K562 (cell line): Measurements from ENCODE around the gene LPIN3. TPM values are rescaled to one million over a fixed set of nuclear protein-coding genes. Genes with fewer than 3 reads are reported as not detected.

ENCODE experiments used
- IRF1 ChIP-seq: sonication (generic); formaldehyde crosslinking; IDR thresholded peaks from 2 replicates; pipeline ENCODE4 v1.8.0; 2022; ENCODE audit warnings: missing genetic modification reagents, mild to moderate bottlenecking, borderline replicate concordance
- MTA3 ChIP-seq: fragments of 450-650 bp; formaldehyde crosslinking; IDR thresholded peaks from 2 replicates; pipeline ENCODE4 v1.6.1; 2017; ENCODE audit warnings: mild to moderate bottlenecking, borderline replicate concordance
- RAD51 ChIP-seq: fragments of 450-650 bp; IDR thresholded peaks from 2 replicates; pipeline ENCODE4 v1.7.1; 2016; ENCODE audit warnings: low read depth, mild to moderate bottlenecking, borderline replicate concordance
- THAP12 ChIP-seq: fragments of 250-450 bp; sonication (Bioruptor Pico); IDR thresholded peaks from 2 replicates; pipeline ENCODE4 v1.9.0; 2021; ENCODE audit warnings: mild to moderate bottlenecking, inconsistent platforms
- ZNF253 ChIP-seq: fragments of 250-450 bp; sonication (Bioruptor Pico); conservative IDR thresholded peaks from 2 replicates; pipeline ENCODE4 v1.6.1; 2021; ENCODE audit warnings: mild to moderate bottlenecking
- ZNF3 ChIP-seq: fragments of 250-450 bp; sonication (Bioruptor Pico); IDR thresholded peaks from 2 replicates; pipeline ENCODE4 v1.5.0; 2021; ENCODE audit warnings: mild to moderate bottlenecking, moderate library complexity
- ZNF668 ChIP-seq: fragments of 250-450 bp; sonication (Bioruptor Pico); IDR thresholded peaks from 2 replicates; pipeline ENCODE4 v1.8.0; 2022; ENCODE audit warnings: mild to moderate bottlenecking, inconsistent platforms
- ZNF780A ChIP-seq: fragments of 250-450 bp; sonication (Bioruptor Pico); IDR thresholded peaks from 2 replicates; pipeline ENCODE4 v1.5.0; 2021; ENCODE audit warnings: mild to moderate bottlenecking
- polyA plus RNA-seq, 8 experiments: library from polyadenylated mRNA; depleted of rRNA in 4 of 8; stranded (reverse) in 5 of 8; unstranded in 3 of 8; fragments of >200 nt; fragmentation: Nextera tagmentation in 2 of 8; fragmentation: Illumina TruSeq in 1 of 8; extraction: Ambion mirVana in 2 of 8; extraction: Trizol in 1 of 8; gene quantifications; 2 replicates each; pipeline versions ENCODE4 v1.2.1 to v1.2.3, GENCODE V29; 2011 to 2014; ENCODE audit warnings: inconsistent platforms in 1 of 8, missing spikeins in 1 of 8
- total RNA-seq, 7 experiments: library from RNA; depleted of rRNA in 6 of 7; stranded (reverse); fragments of >200 nt in 6 of 7; fragmentation: Illumina TruSeq in 2 of 7; extraction: Trizol in 2 of 7; gene quantifications; 2 replicates each; pipeline versions ENCODE4 v1.2.1 to v1.2.3, GENCODE V29; 2011 to 2021; ENCODE audit warnings: low replicate concordance in 1 of 7

LPIN3 gene
- total and polyA plus RNA-seq, 9 of the 15 experiments (the other 6 are each of a cell fraction or from before 2014, with no cell fraction given), result 2.2 to 10.4 (median 5.9) TPM

- TF ChIP-seq THAP12 (no peak), RAD51 (no peak), ZNF668 (no peak), ZNF3 (no peak), IRF1 (CRISPR knock-in tag) (no peak), ZNF253 (CRISPR knock-in tag) (no peak), ZNF780A (CRISPR knock-in tag) (no peak), MTA3 (no peak)
- TF ChIP-seq, all 486 proteins: peak for 0
Measured at GRCh38 chr20:41306061-41306727, 34.4 kb upstream of the LPIN3 start (continued).
